Measurements from ENCODE around the gene LACTBL1.

GRCh38 chr1:22970096-22970495 is 2.6 kb downstream of the LACTBL1 start:
- TF ChIP-seq ZFP3 (CRISPR knock-in tag; IDR thresholded peaks at IDR 0.05) (no peak), ARNTL (CRISPR knock-in tag; IDR thresholded peaks at IDR 0.05; ENCODE audit: borderline replicate concordance, low read depth) (no peak), ZNF8 (CRISPR knock-in tag; IDR thresholded peaks at IDR 0.05) (no peak), SNAI2 (CRISPR knock-in tag; IDR thresholded peaks at IDR 0.05) (no peak), TOX (CRISPR knock-in tag; IDR thresholded peaks at IDR 0.05; ENCODE audit: borderline replicate concordance) (no peak)

Measured in SK-N-SH treated with all-trans-retinoic acid at 6 μM for 48 hours (cell line).